ENCODE data around the gene IGFN1. TPM values are rescaled to one million over a fixed set of nuclear protein-coding genes. Genes with fewer than 3 reads are reported as not detected.

IGFN1 gene
- total RNA-seq, 5 donors from 2014 or later (not counting 1 experiment from before 2014, with no cell fraction given) = not detected

GRCh38 chr1:201181323-201181722, 9.3 kb upstream of the IGFN1 start:
- Histone ChIP-seq H3K27me3 (replicated peaks in 1 of 2; ENCODE audit: control insufficient read depth in 2 of 2, extremely low read depth in 1 of 2, insufficient read depth in 2 of 2, low read length in 1 of 2) (peaks cover 3 to 24% of the 10 kb centered on the region in 2 experiments), H3K4me3 (ENCODE audit: control insufficient read depth in 1 of 2, extremely low read depth in 1 of 2, low read length in 1 of 2) (no peak overlapping the region), H3K27ac (ENCODE audit: low read length) (no peak overlapping the region), H3K36me3 (ENCODE audit: control insufficient read depth in 2 of 2, extremely low read depth in 1 of 2, insufficient read depth in 1 of 2, low read length in 1 of 2) (no peaks in the 10 kb centered on the region), H3K4me1 (ENCODE audit: control insufficient read depth in 1 of 2, extremely low read depth in 1 of 2, insufficient read depth in 2 of 2, low read length in 2 of 2) (no peaks in the 10 kb centered on the region), H3K9me3 (no peaks in the 10 kb centered on the region)
- ATAC-seq (replicated peaks in 1 of 4) (no peak), DNase-seq (no peak)
- Mint-ChIP-seq H3K27ac (no peak overlapping the region), H3K4me1 (no peaks in the 10 kb centered on the region), H3K9me3 (peaks cover 0 to 9% (median 6%) of the 10 kb centered on the region in 3 donors), H3K27me3 (peaks cover 40 to 46% of the 10 kb centered on the region in 2 donors), H3K36me3 (no peaks in the 10 kb centered on the region), H3K4me3 (no peak overlapping the region)
- ChIA-PET POLR2A (no interaction called here), CTCF (no interaction called here)
- WGBS (ENCODE audit: insufficient coverage) = no CpG with 5 or more reads among the region's 1 CpG

GRCh38 chr1:201181726-201182125, 8.9 kb upstream of the IGFN1 start:
- Histone ChIP-seq H3K9me3 (no peaks in the 10 kb centered on the region), H3K27me3 (replicated peaks in 1 of 2; ENCODE audit: control insufficient read depth in 2 of 2, extremely low read depth in 1 of 2, insufficient read depth in 2 of 2, low read length in 1 of 2) (peaks cover 3 to 20% of the 10 kb centered on the region in 2 experiments), H3K27ac (ENCODE audit: low read length) (no peak overlapping the region), H3K4me1 (ENCODE audit: control insufficient read depth in 1 of 2, extremely low read depth in 1 of 2, insufficient read depth in 2 of 2, low read length in 2 of 2) (no peaks in the 10 kb centered on the region), H3K36me3 (ENCODE audit: control insufficient read depth in 2 of 2, extremely low read depth in 1 of 2, insufficient read depth in 1 of 2, low read length in 1 of 2) (no peaks in the 10 kb centered on the region), H3K4me3 (ENCODE audit: control insufficient read depth in 1 of 2, extremely low read depth in 1 of 2, low read length in 1 of 2) (no peak overlapping the region)
- WGBS (ENCODE audit: insufficient coverage) = no CpG with 5 or more reads among the region's 2 CpGs
- Mint-ChIP-seq H3K27ac (no peak overlapping the region), H3K36me3 (no peaks in the 10 kb centered on the region), H3K9me3 (peaks cover 0 to 9% (median 6%) of the 10 kb centered on the region in 3 donors), H3K4me3 (no peak overlapping the region), H3K4me1 (no peaks in the 10 kb centered on the region), H3K27me3 (peaks cover 40 to 46% of the 10 kb centered on the region in 2 donors)
- DNase-seq = no peak
- CTCF ChIA-PET = no interaction called here
- POLR2A ChIA-PET = no interaction called here
- ATAC-seq (replicated peaks in 1 of 4) = no peak

- Mint-ChIP-seq H3K27ac (no peak overlapping the region), H3K4me1 (no peaks in the 10 kb centered on the region), H3K36me3 (no peaks in the 10 kb centered on the region), H3K4me3 (no peak overlapping the region), H3K27me3 (peaks cover 35 to 36% of the 10 kb centered on the region in 2 donors), H3K9me3 (peaks cover 0 to 9% (median 6%) of the 10 kb centered on the region in 3 donors)
- ChIA-PET CTCF (no interaction called here), POLR2A (no interaction called here)
- H3K27me3 ChIP-seq (replicated peaks in 1 of 2; ENCODE audit: control insufficient read depth in 2 of 2, extremely low read depth in 1 of 2, insufficient read depth in 2 of 2, low read length in 1 of 2) = peaks cover 0 to 15% of the 10 kb centered on the region in 2 experiments
- WGBS (ENCODE audit: insufficient coverage) = 64% methylated on average over 2 of the region's 3 CpGs
- ATAC-seq (replicated peaks in 1 of 4) (no peak), DNase-seq (no peak)
- no peaks in the 10 kb centered on the region for H3K4me1 ChIP-seq (ENCODE audit: control insufficient read depth in 1 of 2, extremely low read depth in 1 of 2, insufficient read depth in 2 of 2, low read length in 2 of 2)
- no peak overlapping the region for H3K27ac ChIP-seq (ENCODE audit: low read length)
- no peaks in the 10 kb centered on the region for H3K9me3 ChIP-seq
- no peak overlapping the region for H3K4me3 ChIP-seq (ENCODE audit: control insufficient read depth in 1 of 2, extremely low read depth in 1 of 2, low read length in 1 of 2)
- no peaks in the 10 kb centered on the region for H3K36me3 ChIP-seq (ENCODE audit: control insufficient read depth in 2 of 2, extremely low read depth in 1 of 2, insufficient read depth in 1 of 2, low read length in 1 of 2)
Observed at GRCh38 chr1:201183209-201183608, 7.4 kb upstream of the IGFN1 start.

GRCh38 chr1:201183753-201184152, 6.9 kb upstream of the IGFN1 start:
- no peak overlapping the region for H3K27ac Mint-ChIP-seq
- Histone ChIP-seq H3K9me3 (no peaks in the 10 kb centered on the region), H3K4me1 (ENCODE audit: control insufficient read depth in 1 of 2, extremely low read depth in 1 of 2, insufficient read depth in 2 of 2, low read length in 2 of 2) (no peaks in the 10 kb centered on the region), H3K4me3 (ENCODE audit: control insufficient read depth in 1 of 2, extremely low read depth in 1 of 2, low read length in 1 of 2) (no peak overlapping the region), H3K36me3 (ENCODE audit: control insufficient read depth in 2 of 2, extremely low read depth in 1 of 2, insufficient read depth in 1 of 2, low read length in 1 of 2) (no peaks in the 10 kb centered on the region), H3K27ac (ENCODE audit: low read length) (no peak overlapping the region), H3K27me3 (replicated peaks in 1 of 2; ENCODE audit: control insufficient read depth in 2 of 2, extremely low read depth in 1 of 2, insufficient read depth in 2 of 2, low read length in 1 of 2) (peaks cover 0 to 16% of the 10 kb centered on the region in 2 experiments)
- 95% methylated on average over 3 of the region's 5 CpGs for WGBS (ENCODE audit: insufficient coverage)
- ATAC-seq (replicated peaks in 1 of 4) (no peak), DNase-seq (no peak)
- no peaks in the 10 kb centered on the region for H3K4me1 Mint-ChIP-seq
- POLR2A ChIA-PET = no interaction called here
- H3K4me3 Mint-ChIP-seq = no peak overlapping the region
- CTCF ChIA-PET = no interaction called here
- H3K36me3 Mint-ChIP-seq = no peaks in the 10 kb centered on the region
- peaks cover 31 to 32% of the 10 kb centered on the region in 2 donors for H3K27me3 Mint-ChIP-seq
- H3K9me3 Mint-ChIP-seq = peaks cover 0 to 7% (median 5%) of the 10 kb centered on the region in 3 donors

- peaks cover 25 to 31% of the 10 kb centered on the region in 2 donors for H3K27me3 Mint-ChIP-seq
- no peak overlapping the region for H3K4me3 Mint-ChIP-seq
- H3K9me3 Mint-ChIP-seq = no peaks in the 10 kb centered on the region
- H3K4me1 Mint-ChIP-seq = no peaks in the 10 kb centered on the region
- ChIA-PET CTCF (no interaction called here), POLR2A (no interaction called here)
- no peak overlapping the region for H3K4me3 ChIP-seq (ENCODE audit: control insufficient read depth in 1 of 2, extremely low read depth in 1 of 2, low read length in 1 of 2)
- peaks cover 0 to 19% of the 10 kb centered on the region in 2 experiments for H3K27me3 ChIP-seq (replicated peaks in 1 of 2; ENCODE audit: control insufficient read depth in 2 of 2, extremely low read depth in 1 of 2, insufficient read depth in 2 of 2, low read length in 1 of 2)
- no peaks in the 10 kb centered on the region for H3K36me3 ChIP-seq (ENCODE audit: control insufficient read depth in 2 of 2, extremely low read depth in 1 of 2, insufficient read depth in 1 of 2, low read length in 1 of 2)
- H3K36me3 Mint-ChIP-seq = no peaks in the 10 kb centered on the region
- H3K4me1 ChIP-seq (ENCODE audit: control insufficient read depth in 1 of 2, extremely low read depth in 1 of 2, insufficient read depth in 2 of 2, low read length in 2 of 2) = no peaks in the 10 kb centered on the region
- 79% methylated on average over 7 of the region's 9 CpGs for WGBS (ENCODE audit: insufficient coverage)
- no peak for DNase-seq
- no peaks in the 10 kb centered on the region for H3K9me3 ChIP-seq
- no peak for ATAC-seq (replicated peaks in 1 of 4)
- H3K27ac ChIP-seq (ENCODE audit: low read length) = no peak overlapping the region
- H3K27ac Mint-ChIP-seq = no peak overlapping the region
Observed at GRCh38 chr1:201184307-201185122, 6.1 kb upstream of the IGFN1 start.

GRCh38 chr1:201185123-201185453, 5.5 kb upstream of the IGFN1 start:
- Histone ChIP-seq H3K4me3 (ENCODE audit: control insufficient read depth in 1 of 2, extremely low read depth in 1 of 2, low read length in 1 of 2) (no peak overlapping the region), H3K36me3 (ENCODE audit: control insufficient read depth in 2 of 2, extremely low read depth in 1 of 2, insufficient read depth in 1 of 2, low read length in 1 of 2) (no peaks in the 10 kb centered on the region), H3K27ac (ENCODE audit: low read length) (no peak overlapping the region), H3K9me3 (no peaks in the 10 kb centered on the region), H3K4me1 (ENCODE audit: control insufficient read depth in 1 of 2, extremely low read depth in 1 of 2, insufficient read depth in 2 of 2, low read length in 2 of 2) (no peaks in the 10 kb centered on the region), H3K27me3 (replicated peaks in 1 of 2; ENCODE audit: control insufficient read depth in 2 of 2, extremely low read depth in 1 of 2, insufficient read depth in 2 of 2, low read length in 1 of 2) (peaks cover 0 to 19% of the 10 kb centered on the region in 2 experiments)
- ATAC-seq (replicated peaks in 1 of 4) = no peak
- H3K9me3 Mint-ChIP-seq = no peaks in the 10 kb centered on the region
- H3K36me3 Mint-ChIP-seq = no peaks in the 10 kb centered on the region
- H3K27ac Mint-ChIP-seq = no peak overlapping the region
- H3K4me3 Mint-ChIP-seq = no peak overlapping the region
- peaks cover 23 to 33% of the 10 kb centered on the region in 2 donors for H3K27me3 Mint-ChIP-seq
- ChIA-PET POLR2A (no interaction called here), CTCF (no interaction called here)
- H3K4me1 Mint-ChIP-seq = no peaks in the 10 kb centered on the region
- WGBS (ENCODE audit: insufficient coverage) = 50% methylated on average over 1 of the region's 3 CpGs
- no peak for DNase-seq

Measured in T-cell (primary cell).